ENCODE measurements around the gene CPNE7. TPM values are rescaled to one million over a fixed set of nuclear protein-coding genes. Genes with fewer than 3 reads are reported as not detected.

Gene CPNE7
- polyA plus RNA-seq, 1 donor from 2014 or later, result 0.15 TPM

DNA sequence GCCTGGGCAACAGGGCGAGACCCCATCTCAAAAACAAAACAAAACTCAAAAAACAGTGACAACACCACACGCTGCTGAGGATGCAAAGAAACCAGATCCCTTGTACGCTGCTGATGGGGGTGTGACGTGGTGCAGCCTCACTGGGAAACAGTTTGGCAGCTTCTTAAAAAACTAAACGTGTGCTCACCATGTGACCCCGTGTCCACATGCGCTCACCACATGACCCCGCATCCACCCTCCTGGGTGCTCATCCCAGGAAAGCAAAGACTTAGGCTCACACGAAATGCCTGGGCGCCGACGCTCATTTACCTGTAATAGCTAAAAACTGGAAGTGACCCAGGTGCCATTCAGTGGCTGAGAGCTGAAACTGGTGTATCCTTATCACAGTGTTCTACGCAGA is 35.0 kb upstream of the CPNE7 start (continued):
- TF ChIP-seq, protein P1, sequence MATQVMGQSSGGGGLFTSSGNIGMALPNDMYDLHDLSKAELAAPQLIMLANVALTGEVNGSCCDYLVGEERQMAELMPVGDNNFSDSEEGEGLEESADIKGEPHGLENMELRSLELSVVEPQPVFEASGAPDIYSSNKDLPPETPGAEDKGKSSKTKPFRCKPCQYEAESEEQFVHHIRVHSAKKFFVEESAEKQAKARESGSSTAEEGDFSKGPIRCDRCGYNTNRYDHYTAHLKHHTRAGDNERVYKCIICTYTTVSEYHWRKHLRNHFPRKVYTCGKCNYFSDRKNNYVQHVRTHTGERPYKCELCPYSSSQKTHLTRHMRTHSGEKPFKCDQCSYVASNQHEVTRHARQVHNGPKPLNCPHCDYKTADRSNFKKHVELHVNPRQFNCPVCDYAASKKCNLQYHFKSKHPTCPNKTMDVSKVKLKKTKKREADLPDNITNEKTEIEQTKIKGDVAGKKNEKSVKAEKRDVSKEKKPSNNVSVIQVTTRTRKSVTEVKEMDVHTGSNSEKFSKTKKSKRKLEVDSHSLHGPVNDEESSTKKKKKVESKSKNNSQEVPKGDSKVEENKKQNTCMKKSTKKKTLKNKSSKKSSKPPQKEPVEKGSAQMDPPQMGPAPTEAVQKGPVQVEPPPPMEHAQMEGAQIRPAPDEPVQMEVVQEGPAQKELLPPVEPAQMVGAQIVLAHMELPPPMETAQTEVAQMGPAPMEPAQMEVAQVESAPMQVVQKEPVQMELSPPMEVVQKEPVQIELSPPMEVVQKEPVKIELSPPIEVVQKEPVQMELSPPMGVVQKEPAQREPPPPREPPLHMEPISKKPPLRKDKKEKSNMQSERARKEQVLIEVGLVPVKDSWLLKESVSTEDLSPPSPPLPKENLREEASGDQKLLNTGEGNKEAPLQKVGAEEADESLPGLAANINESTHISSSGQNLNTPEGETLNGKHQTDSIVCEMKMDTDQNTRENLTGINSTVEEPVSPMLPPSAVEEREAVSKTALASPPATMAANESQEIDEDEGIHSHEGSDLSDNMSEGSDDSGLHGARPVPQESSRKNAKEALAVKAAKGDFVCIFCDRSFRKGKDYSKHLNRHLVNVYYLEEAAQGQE (IDR thresholded peaks at IDR 0.05; ENCODE audit: borderline replicate concordance), result no peak

DNA sequence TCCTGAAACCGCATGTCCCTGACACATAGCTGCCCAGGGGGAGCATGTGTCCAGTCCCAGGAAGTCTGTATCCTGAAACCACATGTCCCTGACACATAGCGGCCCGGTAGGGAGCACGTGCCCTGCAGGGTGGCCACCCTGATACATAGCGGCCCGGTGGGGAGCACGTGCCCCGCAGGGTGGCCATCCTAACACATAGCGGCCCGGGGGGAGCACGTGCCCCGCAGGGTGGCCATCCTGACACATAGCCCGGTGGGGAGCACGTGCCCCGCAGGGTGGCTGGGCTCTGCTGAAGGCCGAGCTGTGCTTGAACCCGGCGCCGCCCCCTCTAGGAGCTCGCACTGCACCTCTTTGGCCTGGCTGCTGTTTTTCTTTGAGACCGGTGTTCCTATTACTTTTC is 33.8 kb upstream of the CPNE7 start:
- Histone ChIP-seq H3K36me3 (ENCODE audit: insufficient read depth, low read length) (no peaks in the 10 kb centered on the region), H3K4me2 (ENCODE audit: low read length) (no peak overlapping the region), H3K9ac (ENCODE audit: low read length) (no peak overlapping the region), H3F3A (ENCODE audit: insufficient read depth, low read length, poor library complexity, severe bottlenecking) (no peaks in the 10 kb centered on the region), H4K20me1 (ENCODE audit: insufficient read depth) (no peaks in the 10 kb centered on the region), H3K9me3 (ENCODE audit: low read length) (no peaks in the 10 kb centered on the region), H3K27ac (ENCODE audit: low read length) (no peak overlapping the region), H3K9me2 (ENCODE audit: insufficient read depth, low read length) (no peaks in the 10 kb centered on the region), H3K79me2 (replicated peaks; ENCODE audit: insufficient read depth, low read length) (no peaks in the 10 kb centered on the region), H3K27me3 (ENCODE audit: insufficient read depth, low read depth, low read length) (no peaks in the 10 kb centered on the region), H2AFZ (ENCODE audit: low read depth, low read length) (no peak overlapping the region), H3K4me3 (ENCODE audit: low read length) (no peak overlapping the region)
- TF ChIP-seq POLR2AphosphoS5 (IDR thresholded peaks at IDR 0.05) (no peak), EZH2 (IDR thresholded peaks at IDR 0.05; ENCODE audit: borderline replicate concordance, insufficient read depth, low read length, poor library complexity, severe bottlenecking) (no peak), RAD21 (conservative IDR thresholded peaks at IDR 0.05) (no peak), TAF1 (IDR thresholded peaks at IDR 0.05; ENCODE audit: low read depth) (no peak), SMC3 (conservative IDR thresholded peaks at IDR 0.05; ENCODE audit: poor library complexity) (no peak), MXI1 (conservative IDR thresholded peaks at IDR 0.05; ENCODE audit: poor library complexity, severe bottlenecking) (no peak), EP300 (conservative IDR thresholded peaks at IDR 0.05; ENCODE audit: poor library complexity, severe bottlenecking) (no peak)
- TF ChIP-seq, protein P2, sequence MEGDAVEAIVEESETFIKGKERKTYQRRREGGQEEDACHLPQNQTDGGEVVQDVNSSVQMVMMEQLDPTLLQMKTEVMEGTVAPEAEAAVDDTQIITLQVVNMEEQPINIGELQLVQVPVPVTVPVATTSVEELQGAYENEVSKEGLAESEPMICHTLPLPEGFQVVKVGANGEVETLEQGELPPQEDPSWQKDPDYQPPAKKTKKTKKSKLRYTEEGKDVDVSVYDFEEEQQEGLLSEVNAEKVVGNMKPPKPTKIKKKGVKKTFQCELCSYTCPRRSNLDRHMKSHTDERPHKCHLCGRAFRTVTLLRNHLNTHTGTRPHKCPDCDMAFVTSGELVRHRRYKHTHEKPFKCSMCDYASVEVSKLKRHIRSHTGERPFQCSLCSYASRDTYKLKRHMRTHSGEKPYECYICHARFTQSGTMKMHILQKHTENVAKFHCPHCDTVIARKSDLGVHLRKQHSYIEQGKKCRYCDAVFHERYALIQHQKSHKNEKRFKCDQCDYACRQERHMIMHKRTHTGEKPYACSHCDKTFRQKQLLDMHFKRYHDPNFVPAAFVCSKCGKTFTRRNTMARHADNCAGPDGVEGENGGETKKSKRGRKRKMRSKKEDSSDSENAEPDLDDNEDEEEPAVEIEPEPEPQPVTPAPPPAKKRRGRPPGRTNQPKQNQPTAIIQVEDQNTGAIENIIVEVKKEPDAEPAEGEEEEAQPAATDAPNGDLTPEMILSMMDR (IDR thresholded peaks at IDR 0.05; ENCODE audit: poor library complexity, severe bottlenecking), result no peak
- TF ChIP-seq, protein P1 (IDR thresholded peaks at IDR 0.05; ENCODE audit: borderline replicate concordance), result no peak
